Transverse colon (tissue), 3 donors: Measurements from ENCODE around the gene CACNA1C.

Experiments used
- CTCF ChIP-seq, 5 experiments: fragments of 200-600 bp in 3 of 5; fragments of 450-650 bp in 2 of 5; sonication (generic) in 3 of 5; IDR thresholded peaks; 1 replicate in 2 of 5; 2 replicates in 3 of 5; pipeline ENCODE4 v1.5.1; 2016 to 2017; ENCODE audit warnings: antibody characterized with exemption in 5 of 5, inconsistent platforms in 3 of 5, mild to moderate bottlenecking in 2 of 5, moderate library complexity in 1 of 5
- POLR2A ChIP-seq: fragments of 450-650 bp; IDR thresholded peaks from one replicate; pipeline ENCODE4 v1.6.1; 2016; ENCODE audit warnings: antibody characterized with exemption, mild to moderate bottlenecking, moderate library complexity

GRCh38 chr12:2432856-2433255 lies 380.1 kb downstream of the CACNA1C start:
- TF ChIP-seq POLR2A: no peak
- TF ChIP-seq CTCF (IDR thresholded peaks at IDR 0.05): no peak
